IPS-15b (cell line): ENCODE measurements around the gene KANK3.
"Not testable (repeated sequence)": the region's sequence is repeated elsewhere in the genome, so short reads cannot be mapped to it uniquely, and the experiment has no call there.

Source experiments
- H3K27me3 ChIP-seq: one replicate; pipeline ENCODE4 v1.6.1; 2013; ENCODE audit warnings: low read length; ENCODE audit not compliant: control insufficient read depth, insufficient read depth
- H3K36me3 ChIP-seq: one replicate; pipeline ENCODE4 v1.6.1; 2013; ENCODE audit warnings: low read length; ENCODE audit not compliant: control insufficient read depth, insufficient read depth
- H3K4me1 ChIP-seq: one replicate; pipeline ENCODE4 v1.6.1; 2013; ENCODE audit warnings: mild to moderate bottlenecking, low read length; ENCODE audit not compliant: control insufficient read depth, insufficient read depth
- H3K4me3 ChIP-seq: one replicate; pipeline ENCODE4 v1.5.1; 2013; ENCODE audit warnings: low read depth, low read length
- H3K9ac ChIP-seq: one replicate; pipeline ENCODE4 v1.6.1; 2013; ENCODE audit warnings: low read depth, mild to moderate bottlenecking, low read length
- H3K9me3 ChIP-seq: one replicate; pipeline ENCODE4 v1.6.1; 2013; ENCODE audit warnings: mild to moderate bottlenecking, low read length; ENCODE audit not compliant: control insufficient read depth, insufficient read depth

The KANK3 gene

DNA sequence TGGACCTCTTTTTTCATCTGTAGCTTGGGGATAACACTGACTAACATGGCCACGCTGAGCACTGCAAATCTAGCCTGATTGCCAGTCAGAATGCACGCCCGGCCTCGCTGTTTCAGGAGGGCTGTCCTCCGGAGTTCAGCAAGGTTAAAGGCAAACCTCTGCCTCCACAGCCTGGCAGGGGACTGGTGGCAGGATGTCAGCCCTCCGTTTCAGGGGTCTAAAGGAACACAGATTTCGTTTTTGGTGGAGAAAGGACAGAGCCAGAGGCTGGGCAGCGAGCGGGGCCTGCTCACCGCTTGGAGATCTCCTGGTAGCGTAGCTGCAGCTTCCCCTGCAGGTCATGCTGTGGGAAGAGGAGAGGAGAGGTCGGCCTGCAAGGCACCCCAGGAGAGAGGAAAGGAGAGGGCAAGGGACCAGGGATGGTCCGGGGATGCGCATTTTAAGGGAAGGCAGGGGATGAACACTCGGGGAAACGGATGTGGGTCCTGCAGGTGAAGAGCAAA, 22.4 kb downstream of the KANK3 start:
- H3K9me3 ChIP-seq = no peaks in the 10 kb centered on the region
- H3K4me3 ChIP-seq = peak overlapping the region; percentile 99
- H3K9ac ChIP-seq = peak overlapping the region; percentile 99
- H3K4me1 ChIP-seq = peaks cover 8% of the 10 kb centered on the region
- H3K36me3 ChIP-seq = peaks cover 28% of the 10 kb centered on the region
- no peaks in the 10 kb centered on the region for H3K27me3 ChIP-seq

DNA sequence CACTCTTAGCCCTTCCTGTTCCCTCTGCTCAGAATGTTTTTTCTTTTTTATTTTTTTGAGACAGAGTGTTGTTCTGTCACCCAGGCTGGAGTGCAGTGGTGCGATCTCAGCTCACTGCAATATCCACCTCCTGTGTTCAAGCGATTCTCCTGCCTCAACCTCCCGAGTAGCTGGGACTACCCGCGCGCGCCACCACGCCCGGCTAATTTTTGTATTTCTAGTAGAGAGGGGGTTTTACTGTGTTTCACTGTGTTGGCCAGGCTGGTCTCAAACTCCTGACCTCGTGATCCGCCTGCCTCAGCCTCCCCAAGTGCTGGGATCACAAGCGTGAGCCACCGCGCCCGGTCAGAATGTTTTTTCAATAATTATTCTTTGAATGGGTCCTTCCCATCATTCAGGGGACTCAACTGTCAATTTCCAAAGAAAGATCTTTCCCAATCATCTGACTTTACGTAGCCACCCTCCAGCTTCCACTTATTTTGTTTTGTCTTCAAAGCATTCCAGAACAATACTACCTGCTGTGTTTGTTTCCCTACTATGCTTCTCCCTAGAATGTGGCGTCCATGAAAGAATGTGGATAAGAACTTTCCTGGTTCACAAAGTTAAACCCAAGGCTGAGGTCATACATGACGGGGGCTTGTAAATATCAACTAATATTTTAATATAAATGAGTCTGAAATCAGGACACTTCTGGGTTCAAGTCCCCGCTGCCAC, 23.1 kb downstream of the KANK3 start:
- H3K9ac ChIP-seq = peak overlapping the region; percentile 99
- H3K4me1 ChIP-seq = peaks cover 8% of the 10 kb centered on the region
- no peaks in the 10 kb centered on the region for H3K27me3 ChIP-seq
- peaks cover 34% of the 10 kb centered on the region for H3K36me3 ChIP-seq
- no peaks in the 10 kb centered on the region for H3K9me3 ChIP-seq
- H3K4me3 ChIP-seq = peak overlapping the region; percentile 99

DNA sequence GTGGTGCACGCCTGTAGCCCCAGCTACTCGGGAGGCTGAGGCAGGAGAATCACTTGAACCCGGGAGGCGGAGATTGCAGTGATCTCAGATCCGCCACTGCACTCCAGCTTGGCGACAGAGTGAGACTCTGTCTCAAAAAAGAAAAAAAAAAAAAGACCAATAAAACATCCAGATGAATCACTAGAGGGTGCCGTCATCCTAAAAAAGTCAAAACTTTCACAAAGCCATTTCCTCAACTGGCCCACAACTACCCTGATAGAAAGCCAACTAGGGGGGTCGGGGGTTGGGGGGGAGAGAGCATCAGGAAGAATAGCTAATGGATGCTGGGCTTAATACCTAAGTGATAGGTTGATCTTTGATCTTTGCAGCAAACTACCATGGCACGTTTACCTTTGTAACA, 24.2 kb downstream of the KANK3 start:
- not testable (repeated sequence) for H3K9me3 ChIP-seq, H3K27me3 ChIP-seq, H3K4me1 ChIP-seq, H3K9ac ChIP-seq, H3K4me3 ChIP-seq
- peaks cover 39% of the 10 kb centered on the region for H3K36me3 ChIP-seq

DNA sequence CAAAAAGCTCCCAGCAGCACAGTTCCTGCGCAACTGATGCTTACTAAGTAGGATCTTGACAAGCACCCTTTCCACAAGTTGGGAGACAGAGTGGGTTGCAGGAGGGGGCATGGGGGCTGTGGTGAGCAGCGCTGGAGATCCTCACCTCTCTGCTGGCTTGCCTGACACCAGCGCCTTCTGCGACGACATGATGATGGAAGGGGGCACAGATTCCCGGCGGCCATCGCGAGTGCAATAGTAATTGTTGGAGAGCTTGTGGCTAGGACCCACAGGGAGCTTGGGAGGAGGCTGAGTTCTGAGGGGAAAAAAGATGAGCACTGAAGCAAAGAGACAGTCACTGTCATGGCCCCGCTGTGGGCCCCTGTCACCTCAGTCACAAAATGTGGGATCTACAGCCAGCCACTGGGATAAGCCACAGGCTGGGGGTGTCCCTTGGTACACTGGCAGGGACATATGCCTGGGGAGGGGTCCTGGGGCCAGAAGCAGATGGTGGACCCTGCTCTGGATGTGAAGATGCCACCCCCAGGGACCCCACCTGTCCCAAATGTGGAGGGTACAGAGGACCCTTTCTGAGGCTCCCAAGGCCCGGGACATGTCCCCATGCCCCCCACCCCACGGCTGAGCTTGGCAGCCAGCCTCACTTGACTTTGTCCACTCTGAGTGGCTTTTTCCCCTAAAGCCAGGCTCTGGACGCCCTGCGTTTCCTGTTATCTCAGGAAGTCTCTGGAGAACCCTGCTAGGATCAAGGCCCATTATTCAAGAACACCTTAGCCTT, 26.5 kb downstream of the KANK3 start:
- H3K36me3 ChIP-seq = peaks cover 32% of the 10 kb centered on the region
- H3K27me3 ChIP-seq = no peaks in the 10 kb centered on the region
- no peaks in the 10 kb centered on the region for H3K9me3 ChIP-seq
- no peaks in the 10 kb centered on the region for H3K4me1 ChIP-seq
- no peak overlapping the region for H3K4me3 ChIP-seq
- no peak overlapping the region for H3K9ac ChIP-seq

DNA sequence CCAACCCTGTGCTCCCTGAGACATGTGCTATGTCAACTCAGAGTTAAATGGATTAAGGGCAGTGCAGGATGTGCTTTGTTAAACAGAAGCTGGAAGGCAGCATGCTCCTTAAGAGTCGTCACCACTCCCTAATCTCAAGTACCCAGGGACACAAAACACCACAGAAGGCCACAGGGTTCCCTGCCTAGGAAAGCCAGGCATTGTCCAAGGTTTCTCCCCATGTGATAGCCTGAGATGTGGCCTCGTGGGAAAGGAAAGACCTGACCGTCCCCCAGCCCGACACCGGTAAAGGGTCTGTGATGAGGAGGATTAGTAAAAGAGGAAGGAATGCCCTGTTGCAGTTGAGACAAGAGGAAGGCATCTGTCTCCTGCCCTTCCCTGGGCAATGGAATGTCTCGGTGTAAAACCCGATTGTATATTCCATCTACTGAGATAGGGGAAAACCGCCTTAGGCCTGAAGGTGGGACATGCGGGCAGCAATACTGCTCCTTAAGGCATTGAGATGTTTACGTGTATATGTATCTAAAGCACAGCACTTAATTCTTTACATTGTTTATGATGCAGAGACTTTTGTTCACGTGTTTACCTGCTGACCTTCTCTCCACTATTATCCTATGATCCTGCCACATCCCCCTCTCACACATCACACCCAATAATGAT, 28.0 kb downstream of the KANK3 start:
- not testable (repeated sequence) for H3K4me1 ChIP-seq, H3K9ac ChIP-seq, H3K27me3 ChIP-seq, H3K4me3 ChIP-seq, H3K9me3 ChIP-seq
- H3K36me3 ChIP-seq = peaks cover 41% of the 10 kb centered on the region

DNA sequence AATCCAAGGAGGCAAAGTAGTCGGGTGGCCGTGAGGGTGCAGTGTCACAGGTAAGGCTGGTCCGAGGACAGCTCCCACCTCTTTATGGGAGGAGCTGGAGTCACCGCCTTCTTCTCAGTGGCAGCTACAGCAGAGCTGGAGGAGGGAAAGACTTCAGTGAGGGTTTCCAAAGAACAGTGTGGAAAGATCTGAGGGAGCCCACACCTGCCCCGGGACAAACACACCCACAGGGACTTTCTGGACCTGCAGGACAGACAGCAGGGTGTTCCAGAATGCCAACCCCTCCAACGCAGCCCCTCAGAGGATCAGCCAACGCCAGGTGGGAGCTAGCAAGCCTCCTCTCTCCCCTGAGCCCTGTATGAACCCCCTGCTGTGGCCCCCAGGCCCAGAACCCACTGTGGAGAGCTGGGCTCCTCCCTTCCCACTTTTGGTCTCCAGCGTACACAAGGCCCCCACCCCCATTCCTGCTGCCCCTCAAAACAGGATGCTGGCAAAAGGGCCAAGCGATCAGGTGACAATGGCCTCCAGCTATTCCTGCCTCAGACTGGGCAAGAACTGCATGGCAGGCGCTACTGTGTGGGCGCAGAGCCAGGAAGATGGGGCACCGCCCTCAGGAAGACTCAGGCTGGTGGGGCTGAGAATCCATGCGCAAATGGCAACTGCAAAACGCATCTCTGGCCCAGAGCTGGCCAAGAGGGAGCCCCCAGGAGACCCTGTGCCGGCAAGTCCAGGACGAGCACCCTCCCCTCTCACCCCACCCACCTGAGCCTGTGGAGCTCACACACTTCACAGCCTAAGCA, 31.4 kb downstream of the KANK3 start:
- Histone ChIP-seq H3K9ac (no peak overlapping the region), H3K4me3 (no peak overlapping the region), H3K36me3 (peaks cover 49% of the 10 kb centered on the region), H3K4me1 (no peaks in the 10 kb centered on the region), H3K27me3 (no peaks in the 10 kb centered on the region), H3K9me3 (no peaks in the 10 kb centered on the region)

DNA sequence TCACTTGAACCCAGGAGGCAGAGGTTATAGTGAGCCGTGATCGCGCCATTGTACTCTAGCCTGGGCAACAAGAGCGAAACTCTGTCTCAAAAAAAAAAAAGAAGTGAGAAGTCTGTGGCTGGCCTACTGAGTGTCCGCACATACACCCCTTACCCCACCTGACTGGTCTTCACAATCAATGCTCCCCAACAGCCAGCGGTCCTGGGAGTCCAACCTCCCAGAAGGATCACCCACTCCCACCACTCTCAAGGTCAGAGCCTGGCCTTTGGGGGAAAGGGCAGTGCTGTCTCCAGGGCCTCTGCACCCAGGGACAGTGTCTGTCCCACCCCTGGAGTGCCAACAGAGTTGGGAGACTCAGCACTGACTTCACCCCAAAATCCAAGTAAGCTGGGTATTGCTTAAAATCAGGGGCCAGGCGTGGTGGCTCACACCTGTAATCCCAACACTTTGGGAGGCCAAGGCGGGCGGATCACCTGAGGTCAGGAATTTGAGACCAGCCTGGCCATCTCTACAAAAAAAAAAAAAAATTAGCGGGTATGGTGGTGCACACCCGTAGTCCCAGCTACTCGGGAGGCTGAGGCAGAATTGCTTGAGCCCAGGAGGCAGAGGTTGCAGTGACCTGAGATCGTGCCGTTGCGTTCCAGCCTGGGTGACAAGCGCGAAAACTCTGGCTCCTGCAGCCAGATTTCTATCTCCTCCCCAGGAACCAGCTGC, 32.6 kb downstream of the KANK3 start:
- H3K9me3 ChIP-seq = no peaks in the 10 kb centered on the region
- H3K36me3 ChIP-seq = peaks cover 43% of the 10 kb centered on the region
- no peaks in the 10 kb centered on the region for H3K4me1 ChIP-seq
- no peak overlapping the region for H3K9ac ChIP-seq
- H3K27me3 ChIP-seq = no peaks in the 10 kb centered on the region
- no peak overlapping the region for H3K4me3 ChIP-seq

DNA sequence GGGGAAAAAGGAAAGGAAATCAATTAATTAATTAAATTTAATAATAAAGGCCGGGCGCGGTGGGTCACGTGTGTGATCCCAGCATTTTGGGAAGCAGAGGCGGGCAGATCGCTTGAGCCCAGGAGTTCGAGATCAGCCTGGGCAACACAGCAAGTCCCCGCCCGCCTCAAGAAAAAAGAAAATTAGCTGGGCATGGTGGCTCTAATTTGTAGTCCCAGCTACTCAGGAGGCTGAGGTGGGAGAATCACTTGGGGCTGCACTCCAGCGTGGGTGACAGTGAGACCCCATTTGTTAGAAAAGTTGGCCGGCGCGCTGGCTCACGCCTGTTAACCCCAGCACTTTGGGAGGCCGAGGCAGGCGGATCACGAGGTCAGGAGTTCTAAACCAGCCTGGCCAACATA, 34.2 kb downstream of the KANK3 start:
- Histone ChIP-seq H3K4me1 (no peaks in the 10 kb centered on the region), H3K4me3 (peak overlapping the region; percentile 97), H3K9ac (no peak overlapping the region)

DNA sequence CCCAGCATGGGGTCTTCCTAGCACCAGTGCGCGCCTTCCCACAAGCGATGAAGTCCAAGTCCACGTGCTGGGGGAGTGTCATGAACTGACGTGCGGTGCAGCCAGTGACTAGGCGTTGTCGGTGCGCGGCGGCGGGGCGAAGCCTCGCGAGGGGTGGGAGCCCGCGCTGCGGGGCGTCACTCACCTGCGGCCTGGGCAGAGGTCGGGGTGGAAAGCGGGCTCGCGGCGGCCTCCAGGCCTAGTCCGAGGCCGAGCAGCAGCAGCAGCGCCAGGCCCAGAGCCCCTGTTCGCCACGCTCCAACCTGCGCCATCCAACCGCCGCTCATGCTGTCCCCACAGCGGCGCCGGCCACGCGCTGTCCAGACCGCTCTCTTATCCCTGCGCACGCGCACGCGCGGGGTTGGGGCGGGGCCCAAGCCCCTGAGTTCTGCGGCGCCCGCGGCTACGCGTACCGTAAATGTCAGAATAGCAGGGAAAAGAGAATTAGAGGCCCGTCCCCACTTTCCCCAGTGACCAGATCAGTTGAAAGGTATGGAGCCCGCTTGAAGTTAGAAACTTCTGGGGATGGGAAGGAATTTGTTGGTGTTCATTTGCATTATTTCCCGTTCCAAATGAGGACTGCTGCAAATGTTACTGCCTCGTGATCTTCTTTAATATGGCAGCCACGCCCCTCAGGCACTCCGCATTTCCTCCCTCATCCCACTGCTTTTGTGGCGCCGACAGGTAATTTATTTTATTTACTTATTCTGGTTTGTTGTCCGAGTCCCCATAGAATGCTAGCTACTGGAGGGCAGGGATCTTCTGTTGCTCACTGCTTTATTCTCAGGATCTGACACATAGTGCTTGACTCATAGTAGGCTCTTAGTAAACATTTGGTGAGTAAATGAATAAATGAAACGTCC, 34.8 kb downstream of the KANK3 start, which contains the start of gene CD320:
CD320 (minus strand) TSS at position 394 of the 902 bp plus-strand sequence; CDS start at position 326, 68 bp downstream.
- Histone ChIP-seq H3K9ac (peak within 1 kb of the TSS; percentile 79), H3K36me3 (peaks cover 29% of the 10 kb centered on the region), H3K4me3 (peak within 1 kb of the TSS; percentile 97), H3K4me1 (no peaks in the 10 kb centered on the region), H3K27me3 (no peaks in the 10 kb centered on the region), H3K9me3 (no peaks in the 10 kb centered on the region)

More for the DNA sequence above, 34.2 kb downstream of the KANK3 start:
- Histone ChIP-seq H3K36me3 (peaks cover 32% of the 10 kb centered on the region), H3K9me3 (no peaks in the 10 kb centered on the region), H3K27me3 (no peaks in the 10 kb centered on the region)

DNA sequence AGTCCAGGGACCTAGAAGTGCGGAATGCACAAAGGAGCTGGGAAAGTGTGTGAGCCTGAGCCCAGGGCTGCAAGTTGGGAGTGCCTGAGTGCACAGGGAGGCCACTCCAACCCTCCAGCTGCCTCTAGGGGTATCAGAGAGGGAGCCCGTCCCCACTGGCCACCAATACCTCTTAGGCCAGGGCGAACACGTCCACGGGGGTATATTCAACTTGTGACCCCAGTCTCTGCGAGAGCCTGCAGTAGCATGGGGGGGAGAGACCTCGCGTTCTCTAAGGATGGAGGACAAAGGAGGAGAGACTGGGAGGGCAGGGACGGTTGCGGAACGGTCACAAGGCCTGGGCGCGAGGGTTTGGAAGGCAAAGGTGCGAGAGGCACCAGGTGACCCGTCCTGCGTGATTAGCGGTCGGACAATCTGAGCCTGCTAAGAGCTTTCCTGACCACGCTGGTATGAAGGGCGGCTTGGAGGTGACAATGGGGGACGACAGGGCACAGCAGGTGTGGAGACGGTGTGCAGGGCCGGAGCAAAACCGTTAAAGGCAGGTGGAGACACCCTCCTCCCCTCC, 35.6 kb downstream of the KANK3 start:
- Histone ChIP-seq H3K9me3 (no peaks in the 10 kb centered on the region), H3K9ac (peak overlapping the region; percentile 79), H3K4me3 (peak overlapping the region; percentile 97), H3K27me3 (no peaks in the 10 kb centered on the region), H3K4me1 (no peaks in the 10 kb centered on the region), H3K36me3 (peaks cover 29% of the 10 kb centered on the region)
